HepG2 (cell line): ENCODE results near the gene FBXO7. TPM values are rescaled to one million over a fixed set of nuclear protein-coding genes. Genes with fewer than 3 reads are reported as not detected.

Source experiments
- CCAR2 ChIP-seq: fragments of 200-400 bp; formaldehyde crosslinking; optimal IDR thresholded peaks from 2 replicates; pipeline ENCODE3; 2018; ENCODE audit warnings: low read depth, mild to moderate bottlenecking, low read length, moderate library complexity
- FUBP1 ChIP-seq: sonication (generic); formaldehyde crosslinking; IDR thresholded peaks from 2 replicates; pipeline ENCODE4 v1.5.1; 2020; ENCODE audit warnings: missing genetic modification reagents, mild to moderate bottlenecking, borderline replicate concordance
- HINFP ChIP-seq: sonication (generic); formaldehyde crosslinking; IDR thresholded peaks from 2 replicates; pipeline ENCODE4 v1.4.0; 2020; ENCODE audit warnings: low read depth, mild to moderate bottlenecking, missing genetic modification reagents
- JDP2 ChIP-seq: sonication (generic); formaldehyde crosslinking; IDR thresholded peaks from 2 replicates; pipeline ENCODE4 v1.8.1; 2022; ENCODE audit warnings: missing genetic modification reagents, borderline replicate concordance
- MIER3 ChIP-seq: IDR thresholded peaks from 2 replicates; pipeline ENCODE4 v1.6.1; 2016; ENCODE audit warnings: missing compliant biosample characterization, borderline replicate concordance
- MLLT10 ChIP-seq: sonication (generic); formaldehyde crosslinking; IDR thresholded peaks from 2 replicates; pipeline ENCODE4 v1.4.0; 2020; ENCODE audit warnings: missing genetic modification reagents
- NAIF1 ChIP-seq: sonication (generic); formaldehyde crosslinking; IDR thresholded peaks from 2 replicates; pipeline ENCODE4 v1.5.0; 2020; ENCODE audit warnings: mild to moderate bottlenecking, missing genetic modification reagents, borderline replicate concordance
- NFE2L1 ChIP-seq: sonication (generic); formaldehyde crosslinking; IDR thresholded peaks from 2 replicates; pipeline ENCODE4 v1.4.0; 2020; ENCODE audit warnings: missing genetic modification reagents, mild to moderate bottlenecking, borderline replicate concordance
- SNRNP70 ChIP-seq: fragments of 200-400 bp; formaldehyde crosslinking; IDR thresholded peaks from 2 replicates; pipeline ENCODE4 v1.6.1; 2017; ENCODE audit warnings: mild to moderate bottlenecking, low read depth, low read length, moderate library complexity
- SRSF9 ChIP-seq: fragments of 200-400 bp; formaldehyde crosslinking; IDR thresholded peaks from 2 replicates; pipeline ENCODE4 v1.6.1; 2018; ENCODE audit warnings: borderline replicate concordance, mild to moderate bottlenecking, low read depth, low read length; ENCODE audit not compliant: insufficient read depth, poor library complexity, severe bottlenecking
- TBX3 ChIP-seq: fragments of 450-650 bp; IDR thresholded peaks from 2 replicates; pipeline ENCODE4 v1.6.1; 2017; ENCODE audit warnings: antibody characterized with exemption, mild to moderate bottlenecking, inconsistent platforms, borderline replicate concordance
- TRIM22 ChIP-seq: fragments of 450-650 bp; IDR thresholded peaks from 2 replicates; pipeline ENCODE4 v1.6.1; 2017
- ZBTB43 ChIP-seq: sonication (generic); formaldehyde crosslinking; conservative IDR thresholded peaks from 2 replicates; pipeline ENCODE4 v1.4.0; 2020; ENCODE audit warnings: missing genetic modification reagents
- ZBTB7B ChIP-seq: sonication (generic); formaldehyde crosslinking; IDR thresholded peaks from 2 replicates; pipeline ENCODE4 v1.4.0; 2020; ENCODE audit warnings: missing genetic modification reagents
- ZFAT ChIP-seq: sonication (generic); formaldehyde crosslinking; conservative IDR thresholded peaks from 2 replicates; pipeline ENCODE4 v1.8.1; 2023; ENCODE audit warnings: missing genetic modification reagents, inconsistent platforms
- ZNF260 ChIP-seq: sonication (generic); formaldehyde crosslinking; IDR thresholded peaks from 2 replicates; pipeline ENCODE4 v1.4.0; 2020; ENCODE audit warnings: missing genetic modification reagents, low read depth, mild to moderate bottlenecking, borderline replicate concordance
- ZNF512 ChIP-seq: sonication (generic); formaldehyde crosslinking; IDR thresholded peaks from 2 replicates; pipeline ENCODE4 v1.4.0; 2020; ENCODE audit warnings: mild to moderate bottlenecking, missing genetic modification reagents
- ZNF567 ChIP-seq: sonication (generic); formaldehyde crosslinking; IDR thresholded peaks from 2 replicates; pipeline ENCODE4 v1.8.1; 2023; ENCODE audit warnings: mild to moderate bottlenecking, missing genetic modification reagents, borderline replicate concordance
- ZNF607 ChIP-seq: sonication (generic); formaldehyde crosslinking; IDR thresholded peaks from 2 replicates; pipeline ENCODE4 v1.5.1; 2020; ENCODE audit warnings: missing genetic modification reagents, mild to moderate bottlenecking, borderline replicate concordance
- polyA plus RNA-seq, 8 experiments: library from polyadenylated mRNA; depleted of rRNA in 3 of 8; stranded (reverse) in 7 of 8; unstranded in 1 of 8; fragments of >200 nt; fragmentation: Illumina TruSeq in 4 of 8; extraction: Trizol in 4 of 8; gene quantifications; 2 replicates each; pipeline versions ENCODE4 v1.2.1 to v1.2.3, GENCODE V29; 2011 to 2016; ENCODE audit warnings: low read depth in 4 of 8, missing spikeins in 1 of 8, mixed read lengths in 1 of 8; ENCODE audit not compliant: insufficient read depth in 1 of 8
- total RNA-seq, 5 experiments: library from RNA; depleted of rRNA; stranded (reverse); fragments of >200 nt; fragmentation: Illumina TruSeq; extraction: Trizol; gene quantifications; 2 replicates each; pipeline ENCODE4 v1.2.3, GENCODE V29; 2016; ENCODE audit warnings: low read depth in 1 of 5

The FBXO7 gene
- total and polyA plus RNA-seq, 2 of the 13 experiments (the other 11 are each of a cell fraction or from before 2014, with no cell fraction given) = 105 to 172 TPM

GRCh38 chr22:32474635-32475467 lies at the start of gene FBXO7 (continued):
- TF ChIP-seq ZBTB43 (peak; percentile 39; the same call in 1 of the 2 replicates), NAIF1 (CRISPR knock-in tag) (no peak), NFE2L1 (CRISPR knock-in tag) (no peak), JDP2 (CRISPR knock-in tag) (no peak), FUBP1 (CRISPR knock-in tag) (no peak), SRSF9 (no peak), CCAR2 (no peak), HINFP (CRISPR knock-in tag) (peak; percentile 67), TBX3 (no peak), ZFAT (CRISPR knock-in tag) (no peak), ZNF260 (no peak), ZBTB7B (peak; percentile 11), ZNF567 (CRISPR knock-in tag) (peak; percentile 25; the same call in 1 of the 2 replicates), MLLT10 (CRISPR knock-in tag) (no peak), ZNF512 (no peak), SNRNP70 (no peak), TRIM22 (no peak), MIER3 (no peak), ZNF607 (CRISPR knock-in tag) (peak; percentile 84)
